Hypothalamus (tissue), 51 donors: ENCODE measurements around the gene USP34.

Experiments used
- DNase-seq, 51 donors: peaks; one replicate each; lab custom pipeline; 2025; lab: John Stamatoyannopoulos, UW

The USP34 gene

GRCh38 chr2:61255580-61256437 lies 215.1 kb downstream of the USP34 start:
- DNase-seq, result no peak

- no peak for DNase-seq
These were observed 216.4 kb downstream of the USP34 start for GRCh38 chr2:61254536-61254935.

GRCh38 chr2:61253136-61253535 lies 217.8 kb downstream of the USP34 start:
- no peak for DNase-seq

GRCh38 chr2:61252031-61252430 lies 218.9 kb downstream of the USP34 start:
- DNase-seq, result no peak

GRCh38 chr2:61249521-61250071 lies 221.3 kb downstream of the USP34 start:
- peak in 1 of 51 donors; percentile 12 for DNase-seq

GRCh38 chr2:61247204-61247812 lies 223.6 kb downstream of the USP34 start:
- no peak for DNase-seq

- no peak for DNase-seq
These were observed 226.2 kb downstream of the USP34 start for GRCh38 chr2:61244694-61245093.

- DNase-seq, result no peak
These were observed 229.6 kb downstream of the USP34 start for GRCh38 chr2:61241266-61241665.

- no peak for DNase-seq
These were observed 232.5 kb downstream of the USP34 start for GRCh38 chr2:61238219-61239012.

GRCh38 chr2:61235716-61236115 lies 235.2 kb downstream of the USP34 start:
- DNase-seq, result no peak

- DNase-seq, result no peak
These were observed 237.3 kb downstream of the USP34 start for GRCh38 chr2:61233581-61233980.

- no peak for DNase-seq
These were observed 241.0 kb downstream of the USP34 start for GRCh38 chr2:61229936-61230335.

GRCh38 chr2:61222567-61222966 lies 248.3 kb downstream of the USP34 start:
- DNase-seq, result no peak

- DNase-seq, result no peak
These were observed 249.1 kb downstream of the USP34 start for GRCh38 chr2:61221819-61222218.

- no peak for DNase-seq
These were observed 250.1 kb downstream of the USP34 start for GRCh38 chr2:61220768-61221167.

- DNase-seq, result no peak
These were observed 252.1 kb downstream of the USP34 start for GRCh38 chr2:61218817-61219170.

GRCh38 chr2:61218076-61218816 lies 252.6 kb downstream of the USP34 start:
- no peak for DNase-seq

- DNase-seq, result peak in 5 of 51 donors; percentile 2 to 20 (median 16)
These were observed 256.7 kb downstream of the USP34 start for GRCh38 chr2:61214171-61214570.

- DNase-seq, result no peak
These were observed 260.4 kb downstream of the USP34 start for GRCh38 chr2:61210332-61210981.

GRCh38 chr2:61205132-61205531 lies 265.8 kb downstream of the USP34 start:
- no peak for DNase-seq
